WTC11 (cell line): ENCODE results near the gene GLCCI1. TPM values are rescaled to one million over a fixed set of nuclear protein-coding genes. Genes with fewer than 3 reads are reported as not detected.

Experiments used
- ATAC-seq: fragments of 200-7000 bp; cut with Tn5 transposase; 2 replicates; pipeline ENCODE4 v1.10.0; 2021; ENCODE audit warnings: mild to moderate bottlenecking, moderate library complexity
- CTCF ChIA-PET: fragments of 300-600 bp; sonication (Branson Sonifier 250); formaldehyde crosslinking; loops from one replicate; lab custom pipeline; 2021; ENCODE audit warnings: antibody characterized with exemption; lab: Charles Lee
- POLR2A ChIA-PET: fragments of 350-600 bp; sonication (Branson Sonifier 250); formaldehyde crosslinking; loops from one replicate; lab custom pipeline; 2021; ENCODE audit warnings: antibody characterized with exemption; lab: Charles Lee
- DNase-seq: peaks from one replicate; pipeline ENCODE4 v3.0.0; 2021; ENCODE audit warnings: low spot score
- H3K27ac Mint-ChIP-seq: 2 replicates; pipeline ENCODE4 v1.8.0; 2021; ENCODE audit warnings: mixed read lengths
- H3K27me3 Mint-ChIP-seq: 2 replicates; pipeline ENCODE4 v1.8.0; 2021; ENCODE audit warnings: low read depth, mild to moderate bottlenecking, moderate library complexity, mixed read lengths
- H3K36me3 Mint-ChIP-seq: 2 replicates; pipeline ENCODE4 v1.8.0; 2021; ENCODE audit warnings: mixed read lengths
- H3K4me1 Mint-ChIP-seq: 2 replicates; pipeline ENCODE4 v1.8.0; 2022; ENCODE audit warnings: mixed read lengths
- H3K4me3 Mint-ChIP-seq: 2 replicates; pipeline ENCODE4 v1.8.0; 2021; ENCODE audit warnings: mild to moderate bottlenecking, moderate library complexity, mixed read lengths
- H3K9me3 Mint-ChIP-seq: 2 replicates; pipeline ENCODE4 v1.8.0; 2021; ENCODE audit warnings: mixed read lengths
- ARID4B ChIP-seq: sonication (generic); formaldehyde crosslinking; IDR thresholded peaks from 2 replicates; pipeline ENCODE4 v1.8.0; 2023; ENCODE audit warnings: missing genetic modification reagents, mild to moderate bottlenecking, borderline replicate concordance
- E2F1 ChIP-seq: sonication (generic); formaldehyde crosslinking; IDR thresholded peaks from 2 replicates; pipeline ENCODE4 v1.8.0; 2022; ENCODE audit warnings: mild to moderate bottlenecking, missing genetic modification reagents
- ESRRA ChIP-seq: sonication (generic); formaldehyde crosslinking; IDR thresholded peaks from 2 replicates; pipeline ENCODE4 v1.8.1; 2022; ENCODE audit warnings: mild to moderate bottlenecking, missing genetic modification reagents, borderline replicate concordance
- GTF2I ChIP-seq: fragments of 250-450 bp; sonication (Bioruptor Pico); conservative IDR thresholded peaks from 2 replicates; pipeline ENCODE4 v1.4.0; 2021; ENCODE audit warnings: mild to moderate bottlenecking
- IRF2 ChIP-seq: sonication (generic); formaldehyde crosslinking; IDR thresholded peaks from 2 replicates; pipeline ENCODE4 v1.8.0; 2022; ENCODE audit warnings: low read depth, missing genetic modification reagents, borderline replicate concordance
- JAZF1 ChIP-seq: fragments of 250-450 bp; sonication (Bioruptor Pico); IDR thresholded peaks from 2 replicates; pipeline ENCODE4 v1.9.0; 2021; ENCODE audit warnings: moderate library complexity, mild to moderate bottlenecking, inconsistent platforms
- NFATC4 ChIP-seq: fragments of 250-450 bp; sonication (Bioruptor Pico); IDR thresholded peaks from 2 replicates; pipeline ENCODE4 v1.9.0; 2021; ENCODE audit warnings: mild to moderate bottlenecking
- NR1H2 ChIP-seq: sonication (generic); formaldehyde crosslinking; IDR thresholded peaks from 2 replicates; pipeline ENCODE4 v1.9.0; 2021; ENCODE audit warnings: mild to moderate bottlenecking, moderate library complexity, missing genetic modification reagents
- RORB ChIP-seq: fragments of 250-450 bp; sonication (Bioruptor Pico); IDR thresholded peaks from 2 replicates; pipeline ENCODE4 v1.9.0; 2021; ENCODE audit warnings: mild to moderate bottlenecking
- SMAD3 ChIP-seq: sonication (generic); formaldehyde crosslinking; IDR thresholded peaks from 2 replicates; pipeline ENCODE4 v1.8.0; 2022; ENCODE audit warnings: missing genetic modification reagents, mild to moderate bottlenecking, borderline replicate concordance
- TCF7 ChIP-seq: sonication (generic); formaldehyde crosslinking; IDR thresholded peaks from 2 replicates; pipeline ENCODE4 v1.8.0; 2022; ENCODE audit warnings: mild to moderate bottlenecking, low read depth, missing genetic modification reagents, moderate library complexity
- TEAD1 ChIP-seq: sonication (generic); formaldehyde crosslinking; IDR thresholded peaks from 2 replicates; pipeline ENCODE4 v1.8.0; 2022; ENCODE audit warnings: mild to moderate bottlenecking, missing genetic modification reagents
- TEAD4 ChIP-seq: sonication (generic); formaldehyde crosslinking; IDR thresholded peaks from 2 replicates; pipeline ENCODE4 v1.8.0; 2022; ENCODE audit warnings: mild to moderate bottlenecking, missing genetic modification reagents
- ZBTB21 ChIP-seq: sonication (generic); formaldehyde crosslinking; IDR thresholded peaks from 2 replicates; pipeline ENCODE4 v1.8.1; 2023; ENCODE audit warnings: mild to moderate bottlenecking, missing genetic modification reagents, borderline replicate concordance
- ZNF219 ChIP-seq: sonication (generic); formaldehyde crosslinking; IDR thresholded peaks from 2 replicates; pipeline ENCODE4 v1.8.0; 2023; ENCODE audit warnings: missing genetic modification reagents, mild to moderate bottlenecking, borderline replicate concordance
- ZNF396 ChIP-seq: fragments of 250-450 bp; sonication (Bioruptor Pico); IDR thresholded peaks from 2 replicates; pipeline ENCODE4 v1.8.0; 2021; ENCODE audit warnings: mild to moderate bottlenecking, moderate library complexity, borderline replicate concordance
- ZNF532 ChIP-seq: fragments of 250-450 bp; sonication (Bioruptor Pico); IDR thresholded peaks from 2 replicates; pipeline ENCODE4 v1.9.0; 2021; ENCODE audit warnings: mild to moderate bottlenecking, borderline replicate concordance
- total RNA-seq: library from RNA; stranded (reverse); gene quantifications from 3 replicates; pipeline ENCODE4 v1.2.3, GENCODE V29; 2021
- TF ChIP-seq, protein P1 (sequence below): sonication (generic); formaldehyde crosslinking; IDR thresholded peaks from 2 replicates; pipeline ENCODE4 v1.8.0; 2022; ENCODE audit warnings: mild to moderate bottlenecking, missing genetic modification reagents
- TF ChIP-seq, protein P2 (sequence below): sonication (generic); formaldehyde crosslinking; IDR thresholded peaks from 2 replicates; pipeline ENCODE4 v1.8.1; 2022; ENCODE audit warnings: mild to moderate bottlenecking, moderate library complexity, missing genetic modification reagents
- TF ChIP-seq, protein P3 (sequence below): sonication (generic); formaldehyde crosslinking; IDR thresholded peaks from 2 replicates; pipeline ENCODE4 v1.8.1; 2023; ENCODE audit warnings: mild to moderate bottlenecking, missing genetic modification reagents

Gene GLCCI1
- total RNA-seq, 1 experiment from 2014 or later, result 23.8 TPM

DNA sequence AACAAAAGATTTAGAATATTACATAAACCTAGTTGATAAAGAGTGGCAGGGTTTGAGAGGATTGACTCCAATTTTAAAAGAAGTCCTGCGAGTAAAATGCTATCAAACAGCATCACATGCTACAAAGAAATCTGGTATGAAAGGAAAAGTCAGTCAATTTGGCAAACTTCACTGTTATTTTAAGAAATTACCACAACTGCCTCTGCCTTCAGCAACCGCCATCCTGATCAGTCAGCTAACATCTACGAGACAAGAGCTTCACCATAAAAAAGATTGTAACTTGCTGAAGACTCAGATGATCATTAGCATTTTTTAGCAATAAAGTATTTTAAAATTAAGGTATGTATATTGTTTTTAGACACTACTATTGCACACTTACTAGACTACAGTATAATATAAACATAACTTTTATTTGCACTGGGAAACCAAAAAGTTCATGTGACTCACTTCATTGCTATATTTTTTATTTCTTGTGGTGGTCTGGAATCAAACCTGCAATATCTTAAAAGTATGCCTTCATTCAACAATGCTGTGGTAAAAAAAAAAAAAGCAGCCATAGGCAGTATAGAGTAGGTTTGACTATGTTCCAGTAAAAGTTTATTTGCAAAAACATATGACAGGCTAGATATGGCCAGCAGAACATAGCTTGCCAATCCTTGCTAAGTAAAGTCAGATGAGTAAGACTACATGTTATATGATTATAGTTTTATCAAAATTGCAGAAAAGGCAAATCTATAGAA, 74.4 kb downstream of the GLCCI1 start (continued):
- TF ChIP-seq ZNF396, result no peak
- no peak for TF ChIP-seq TEAD1 (CRISPR knock-in tag)
- no peak for TF ChIP-seq IRF2 (CRISPR knock-in tag)
- no peak for TF ChIP-seq NFATC4 (CRISPR knock-in tag)
- TF ChIP-seq, protein P1, sequence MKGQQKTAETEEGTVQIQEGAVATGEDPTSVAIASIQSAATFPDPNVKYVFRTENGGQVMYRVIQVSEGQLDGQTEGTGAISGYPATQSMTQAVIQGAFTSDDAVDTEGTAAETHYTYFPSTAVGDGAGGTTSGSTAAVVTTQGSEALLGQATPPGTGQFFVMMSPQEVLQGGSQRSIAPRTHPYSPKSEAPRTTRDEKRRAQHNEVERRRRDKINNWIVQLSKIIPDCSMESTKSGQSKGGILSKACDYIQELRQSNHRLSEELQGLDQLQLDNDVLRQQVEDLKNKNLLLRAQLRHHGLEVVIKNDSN (CRISPR knock-in tag), result no peak
- no peak for TF ChIP-seq NR1H2 (CRISPR knock-in tag)
- TF ChIP-seq, protein P2, sequence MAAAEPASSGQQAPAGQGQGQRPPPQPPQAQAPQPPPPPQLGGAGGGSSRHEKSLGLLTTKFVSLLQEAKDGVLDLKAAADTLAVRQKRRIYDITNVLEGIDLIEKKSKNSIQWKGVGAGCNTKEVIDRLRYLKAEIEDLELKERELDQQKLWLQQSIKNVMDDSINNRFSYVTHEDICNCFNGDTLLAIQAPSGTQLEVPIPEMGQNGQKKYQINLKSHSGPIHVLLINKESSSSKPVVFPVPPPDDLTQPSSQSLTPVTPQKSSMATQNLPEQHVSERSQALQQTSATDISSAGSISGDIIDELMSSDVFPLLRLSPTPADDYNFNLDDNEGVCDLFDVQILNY (CRISPR knock-in tag), result no peak
- TF ChIP-seq ESRRA (CRISPR knock-in tag), result no peak

DNA sequence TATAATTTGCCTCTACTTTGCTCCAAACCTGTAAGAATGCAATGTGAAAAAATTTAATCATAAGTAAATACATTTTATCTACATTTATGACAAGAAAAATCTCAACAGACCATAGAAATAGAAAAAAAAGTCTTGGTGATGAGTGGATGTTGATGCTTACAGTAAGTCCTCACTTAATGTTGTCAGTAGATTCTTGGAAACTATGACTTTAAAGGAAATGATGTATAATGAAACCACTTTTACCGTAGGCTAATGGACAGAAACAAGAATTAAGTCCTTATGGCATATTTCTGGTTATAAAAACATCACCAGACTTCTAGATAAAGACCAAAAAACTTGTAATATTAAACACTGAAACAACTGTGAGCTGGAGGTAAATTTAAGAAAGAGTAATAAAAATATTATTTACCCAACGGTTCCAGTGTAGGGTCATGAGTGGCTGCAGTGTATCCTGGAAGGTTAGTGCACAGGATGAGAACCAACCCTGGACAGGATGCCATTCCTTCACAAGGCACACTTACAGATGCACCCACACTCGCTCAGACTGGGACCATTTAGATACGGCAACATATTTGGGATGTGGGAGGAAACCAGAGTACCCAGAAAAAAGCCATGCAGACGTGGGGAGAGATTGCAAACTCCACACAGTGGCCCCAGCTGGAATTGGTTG, 76.3 kb downstream of the GLCCI1 start:
- Mint-ChIP-seq H3K27me3 (no peaks in the 10 kb centered on the region), H3K36me3 (peaks cover 4% of the 10 kb centered on the region), H3K9me3 (no peaks in the 10 kb centered on the region), H3K4me3 (no peak overlapping the region), H3K27ac (no peak overlapping the region), H3K4me1 (no peaks in the 10 kb centered on the region)
- CTCF ChIA-PET, result interaction anchor here (0.7 kb wide), 1 partner anchor 323 kb away, joined by 4 read pairs; no protein-coding TSS in a partner anchor
- DNase-seq (no peak), ATAC-seq (no peak)
- POLR2A ChIA-PET, result no interaction called here
- TF ChIP-seq RORB (CRISPR knock-in tag), result no peak
- no peak for TF ChIP-seq TCF7 (CRISPR knock-in tag)
- TF ChIP-seq JAZF1 (CRISPR knock-in tag), result no peak
- no peak for TF ChIP-seq ARID4B (CRISPR knock-in tag)
- TF ChIP-seq TEAD4 (CRISPR knock-in tag), result no peak
- TF ChIP-seq ZBTB21, result no peak
- no peak for TF ChIP-seq GTF2I (CRISPR knock-in tag)
- no peak for TF ChIP-seq NFATC4 (CRISPR knock-in tag)
- no peak for TF ChIP-seq ESRRA (CRISPR knock-in tag)
- no peak for TF ChIP-seq ZNF396
- no peak for TF ChIP-seq ZNF532
- TF ChIP-seq ZNF219 (CRISPR knock-in tag), result no peak
- TF ChIP-seq E2F1, result no peak
- TF ChIP-seq SMAD3 (CRISPR knock-in tag), result no peak
- TF ChIP-seq, protein P3, sequence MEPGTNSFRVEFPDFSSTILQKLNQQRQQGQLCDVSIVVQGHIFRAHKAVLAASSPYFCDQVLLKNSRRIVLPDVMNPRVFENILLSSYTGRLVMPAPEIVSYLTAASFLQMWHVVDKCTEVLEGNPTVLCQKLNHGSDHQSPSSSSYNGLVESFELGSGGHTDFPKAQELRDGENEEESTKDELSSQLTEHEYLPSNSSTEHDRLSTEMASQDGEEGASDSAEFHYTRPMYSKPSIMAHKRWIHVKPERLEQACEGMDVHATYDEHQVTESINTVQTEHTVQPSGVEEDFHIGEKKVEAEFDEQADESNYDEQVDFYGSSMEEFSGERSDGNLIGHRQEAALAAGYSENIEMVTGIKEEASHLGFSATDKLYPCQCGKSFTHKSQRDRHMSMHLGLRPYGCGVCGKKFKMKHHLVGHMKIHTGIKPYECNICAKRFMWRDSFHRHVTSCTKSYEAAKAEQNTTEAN (CRISPR knock-in tag), result no peak
- no peak for TF ChIP-seq NR1H2 (CRISPR knock-in tag)
